ENCODE results near the gene OLFML1. TPM values are rescaled to one million over a fixed set of nuclear protein-coding genes. Genes with fewer than 3 reads are reported as not detected.

OLFML1 gene
- total RNA-seq: not detected in 2 replicates
- polyA plus RNA-seq (2012): 0.14 TPM

- no peak for DNase-seq (ENCODE audit: low read depth)
Measured at GRCh38 chr11:7485186-7486097, at the start of gene OLFML1. Gene OLFML1, plus strand, starts transcription at chr11:7485506. Its CDS starts 370 bp downstream, at chr11:7485876.

GRCh38 chr11:7436146-7436545, 49.2 kb upstream of the OLFML1 start:
- no peak for DNase-seq (ENCODE audit: low read depth)

- no peak for DNase-seq (ENCODE audit: low read depth)
Measured at GRCh38 chr11:7436657-7437056, 48.6 kb upstream of the OLFML1 start.

- no peak for DNase-seq (ENCODE audit: low read depth)
Measured at GRCh38 chr11:7437696-7438095, 47.6 kb upstream of the OLFML1 start.

GRCh38 chr11:7439746-7440320, 45.5 kb upstream of the OLFML1 start:
- DNase-seq (ENCODE audit: low read depth): no peak

GRCh38 chr11:7442588-7443215, 42.6 kb upstream of the OLFML1 start:
- peak; percentile 67 for DNase-seq (ENCODE audit: low read depth)

- DNase-seq (ENCODE audit: low read depth): no peak
Measured at GRCh38 chr11:7444091-7444981, 41.0 kb upstream of the OLFML1 start.

- DNase-seq (ENCODE audit: low read depth): no peak
Measured at GRCh38 chr11:7445564-7445963, 39.7 kb upstream of the OLFML1 start.

GRCh38 chr11:7448201-7448600, 37.1 kb upstream of the OLFML1 start:
- no peak for DNase-seq (ENCODE audit: low read depth)

- peak; percentile 18 for DNase-seq (ENCODE audit: low read depth)
Measured at GRCh38 chr11:7449211-7449840, 36.0 kb upstream of the OLFML1 start.

GRCh38 chr11:7449841-7450214, 35.5 kb upstream of the OLFML1 start:
- DNase-seq (ENCODE audit: low read depth): no peak

- no peak for DNase-seq (ENCODE audit: low read depth)
Measured at GRCh38 chr11:7450836-7451235, 34.5 kb upstream of the OLFML1 start.

GRCh38 chr11:7451520-7451919, 33.8 kb upstream of the OLFML1 start:
- no peak for DNase-seq (ENCODE audit: low read depth)

- no peak for DNase-seq (ENCODE audit: low read depth)
Measured at GRCh38 chr11:7451952-7452494, 33.3 kb upstream of the OLFML1 start.

GRCh38 chr11:7454854-7455253, 30.5 kb upstream of the OLFML1 start:
- no peak for DNase-seq (ENCODE audit: low read depth)

GRCh38 chr11:7457211-7457610, 28.1 kb upstream of the OLFML1 start:
- no peak for DNase-seq (ENCODE audit: low read depth)

GRCh38 chr11:7462706-7463105, 22.6 kb upstream of the OLFML1 start:
- no peak for DNase-seq (ENCODE audit: low read depth)

GRCh38 chr11:7467652-7468051, 17.7 kb upstream of the OLFML1 start:
- DNase-seq (ENCODE audit: low read depth): no peak

- no peak for DNase-seq (ENCODE audit: low read depth)
Measured at GRCh38 chr11:7469351-7469865, 15.9 kb upstream of the OLFML1 start.

- no peak for DNase-seq (ENCODE audit: low read depth)
Measured at GRCh38 chr11:7471071-7471470, 14.2 kb upstream of the OLFML1 start.
